ENCODE results near the gene SGCG.
"Not testable (repeated sequence)": the region's sequence is repeated elsewhere in the genome, so short reads cannot be mapped to it uniquely, and the experiment has no call there.

The SGCG gene

DNA sequence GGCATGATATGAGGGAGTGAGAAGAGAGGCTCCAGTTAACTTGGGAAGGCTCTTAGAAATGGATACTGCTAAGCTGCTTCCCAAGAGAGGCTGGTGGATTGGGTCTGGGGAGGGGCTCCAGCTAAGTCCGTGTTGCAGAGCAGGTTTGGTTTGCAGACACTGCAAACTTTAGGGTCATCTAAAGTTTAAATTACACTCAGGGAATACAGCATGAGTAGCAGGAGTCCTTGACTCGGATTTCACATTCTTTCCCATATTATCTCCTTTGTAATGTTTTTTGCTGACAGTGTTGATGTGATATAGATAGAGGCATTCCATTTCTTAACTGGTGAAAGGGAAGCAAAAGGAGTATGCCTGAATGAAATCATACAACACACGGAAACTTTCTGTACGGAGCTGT, 31.9 kb downstream of the SGCG start:
- DNase-seq (ENCODE audit: low spot score) = no peak

DNA sequence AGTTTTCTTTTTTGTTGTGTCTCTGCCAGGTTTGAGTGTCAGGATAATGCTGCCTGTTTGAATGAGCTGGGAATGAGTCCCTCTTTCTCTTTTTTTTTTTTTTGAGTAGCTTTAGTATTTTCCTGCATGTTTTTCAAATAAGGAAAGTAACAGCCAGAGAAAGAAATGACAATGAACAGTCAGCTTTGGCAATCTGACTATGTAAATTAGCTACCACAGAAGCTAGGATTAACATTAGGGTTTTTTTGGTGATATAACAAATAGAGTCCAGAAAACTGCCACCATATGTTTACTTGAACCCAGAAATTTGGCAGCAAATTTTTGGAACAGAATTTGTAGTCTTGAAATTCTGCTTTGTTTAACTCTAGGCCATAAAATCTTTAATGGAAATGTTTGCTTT, 50.5 kb downstream of the SGCG start:
- no peak for DNase-seq (ENCODE audit: low spot score)

DNA sequence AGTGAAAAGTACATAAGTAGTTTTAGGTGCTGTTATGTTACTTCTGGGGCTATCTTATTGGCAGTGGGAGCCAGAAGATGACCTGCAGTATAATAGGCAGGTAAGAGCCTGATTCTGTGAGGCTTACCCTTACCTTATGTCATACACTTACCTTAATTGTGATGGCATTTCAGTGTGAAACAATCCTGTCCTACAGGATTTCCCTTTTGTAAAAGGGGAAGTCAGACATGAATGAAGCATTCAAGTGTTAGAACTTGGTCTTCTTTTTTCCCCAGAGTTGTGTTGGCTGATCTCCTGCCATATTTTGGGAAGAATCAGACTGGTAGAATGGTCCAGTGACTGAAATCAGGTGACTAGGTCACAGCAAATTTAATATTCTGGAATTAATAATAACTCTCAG, 55.2 kb downstream of the SGCG start:
- DNase-seq (ENCODE audit: low spot score) = no peak

DNA sequence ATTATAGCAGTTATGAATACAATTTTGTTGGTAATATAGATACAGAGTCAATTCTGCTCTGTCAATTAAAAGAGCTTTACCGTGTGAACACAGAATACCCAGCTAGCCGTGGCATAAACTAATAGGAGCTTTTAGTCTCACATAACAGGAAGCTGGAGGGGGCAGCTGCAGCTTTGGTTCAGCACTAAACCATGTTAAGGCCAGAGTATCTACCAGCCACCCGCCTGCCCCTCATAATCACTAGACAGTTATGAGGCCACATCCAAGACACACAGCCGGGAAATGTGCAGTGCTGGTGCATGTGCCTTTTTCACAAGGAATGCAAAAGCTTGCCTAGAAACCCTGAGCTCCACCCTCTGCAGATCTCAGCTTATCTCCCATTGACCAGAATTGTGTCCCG, 62.3 kb downstream of the SGCG start:
- no peak for DNase-seq (ENCODE audit: low spot score)

DNA sequence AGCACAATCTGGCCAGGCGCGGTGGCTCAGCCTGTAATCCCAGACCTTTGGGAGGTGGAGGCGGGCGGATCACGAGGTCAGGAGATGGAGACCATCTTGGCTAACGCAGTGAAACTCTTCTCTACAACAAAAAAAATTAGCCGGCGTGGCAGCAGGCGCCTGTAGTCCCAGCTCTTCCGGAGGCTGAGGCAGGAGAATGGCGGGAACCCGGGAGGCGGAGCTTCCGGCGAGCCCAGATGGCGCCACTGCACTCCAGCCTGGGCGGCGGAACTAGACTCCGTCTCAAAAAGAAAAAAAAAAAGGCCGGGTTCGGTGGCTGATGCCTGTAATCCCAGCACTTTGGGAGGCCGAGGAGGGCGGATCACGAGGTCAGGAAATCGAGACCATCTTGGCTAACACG, 67.6 kb downstream of the SGCG start:
- not testable (repeated sequence) for DNase-seq (ENCODE audit: low spot score)

DNA sequence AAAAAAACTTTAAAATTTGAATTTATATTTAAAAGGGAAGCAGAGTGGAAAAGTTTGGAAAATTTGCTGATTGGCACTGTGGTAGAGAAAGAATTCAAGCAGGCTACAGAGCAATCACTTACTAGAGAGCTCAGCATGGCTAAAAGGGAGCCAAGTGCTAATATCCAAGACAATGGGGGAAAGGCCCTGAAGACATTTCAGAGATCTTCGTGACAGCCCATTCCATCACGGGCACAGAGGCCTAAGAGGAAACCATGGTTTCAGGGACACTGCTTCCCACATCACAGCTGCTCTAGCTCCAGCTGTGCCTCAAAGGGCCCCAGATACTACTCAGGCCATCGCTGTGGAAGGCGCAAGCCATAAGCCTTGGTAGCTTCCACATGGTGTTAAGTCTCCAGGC, 73.7 kb downstream of the SGCG start:
- DNase-seq (ENCODE audit: low spot score) = no peak

DNA sequence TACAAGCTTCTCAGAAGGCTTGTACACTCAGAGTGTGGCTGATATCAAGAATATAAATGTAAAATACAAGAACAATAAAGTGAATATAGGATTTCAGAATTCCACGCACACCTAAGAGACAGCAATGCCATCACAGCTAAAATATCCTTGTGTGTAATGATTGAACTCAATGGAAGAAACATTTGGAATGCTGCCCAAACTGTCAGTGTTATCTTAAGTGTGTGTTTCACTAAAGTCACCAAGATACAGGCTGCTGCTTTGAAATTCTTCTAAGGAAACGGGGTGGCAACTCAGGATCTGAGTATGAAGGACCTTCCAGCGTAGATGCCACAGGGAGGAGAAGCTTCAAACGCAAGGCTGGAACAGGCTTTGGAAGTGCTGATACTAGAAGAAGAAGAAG, 86.8 kb downstream of the SGCG start:
- DNase-seq (ENCODE audit: low spot score) = no peak

DNA sequence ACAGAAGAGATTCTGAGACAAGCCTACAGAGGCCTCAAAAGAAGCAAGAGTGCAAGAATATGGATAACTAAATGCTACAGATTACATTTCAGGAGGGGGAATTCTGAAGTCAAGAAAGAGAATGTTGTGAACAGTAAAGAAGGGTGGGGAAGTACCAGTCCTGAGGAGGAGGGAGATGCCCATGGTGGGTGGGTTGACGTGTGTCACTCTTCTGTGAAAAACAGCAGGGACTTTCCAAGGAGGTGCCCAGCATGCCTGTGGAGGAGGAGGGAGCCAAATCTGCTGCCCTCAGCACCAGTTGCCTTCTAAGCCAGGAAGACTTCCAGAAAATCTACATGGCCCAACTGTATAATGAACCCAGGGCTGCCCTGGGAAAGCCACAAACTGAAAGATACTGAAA, 87.7 kb downstream of the SGCG start:
- DNase-seq (ENCODE audit: low spot score) = no peak

DNA sequence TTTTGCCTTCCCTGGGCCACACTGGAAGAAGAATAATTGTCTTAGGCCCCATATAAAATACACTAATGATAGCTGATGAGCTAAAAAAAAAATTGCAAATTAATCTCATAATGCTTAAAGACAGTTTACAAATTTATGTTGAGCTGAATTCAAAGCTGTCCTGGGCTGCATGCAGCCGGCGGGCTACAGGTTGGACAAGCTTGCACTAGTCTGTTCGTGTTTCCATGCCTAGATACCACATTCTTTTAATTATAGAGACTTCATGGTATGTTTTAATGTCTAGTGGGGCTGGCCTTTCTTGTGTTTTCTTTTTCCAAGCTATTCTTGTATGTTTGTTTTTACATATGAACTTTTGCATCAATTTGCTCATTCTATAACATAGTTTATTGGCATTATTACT, 90.6 kb downstream of the SGCG start:
- no peak for DNase-seq (ENCODE audit: low spot score)

DNA sequence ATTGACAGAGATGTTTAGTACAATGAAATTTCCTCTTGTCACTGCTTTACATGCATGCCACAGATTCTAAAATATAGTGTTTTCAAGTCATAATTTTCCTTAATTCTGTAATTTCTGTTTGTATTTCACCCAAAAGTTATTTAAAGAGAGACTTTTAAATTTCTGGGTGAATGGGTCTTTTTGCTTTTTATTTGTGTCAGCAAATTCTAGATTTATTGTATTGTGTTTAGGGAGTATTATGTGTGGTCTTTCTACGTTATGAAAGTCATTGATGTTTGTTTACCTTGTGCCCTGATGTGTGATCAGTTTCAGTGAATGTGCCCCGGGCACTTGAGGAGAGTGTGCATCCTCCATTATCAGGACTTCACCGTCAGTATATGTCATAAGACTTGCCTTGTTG, 92.7 kb downstream of the SGCG start:
- no peak for DNase-seq (ENCODE audit: low spot score)

DNA sequence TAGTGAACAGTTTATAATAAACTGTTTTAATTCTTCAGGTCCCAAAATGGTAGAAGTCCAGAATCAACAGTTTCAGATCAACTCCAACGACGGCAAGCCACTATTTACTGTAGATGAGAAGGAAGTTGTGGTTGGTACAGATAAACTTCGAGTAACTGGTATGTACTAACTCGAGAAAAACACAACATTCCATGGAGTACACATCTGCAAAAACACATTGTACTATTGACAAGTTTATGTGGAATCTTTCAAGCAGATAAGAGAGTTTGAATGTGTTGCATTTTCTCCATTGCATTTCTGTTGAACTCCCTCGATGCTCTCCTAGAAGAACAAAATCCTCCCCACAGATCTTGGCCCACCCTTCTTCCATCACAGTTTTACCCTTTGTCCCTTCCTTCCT, 98.5 kb downstream of the SGCG start:
- no peak for DNase-seq (ENCODE audit: low spot score)

DNA sequence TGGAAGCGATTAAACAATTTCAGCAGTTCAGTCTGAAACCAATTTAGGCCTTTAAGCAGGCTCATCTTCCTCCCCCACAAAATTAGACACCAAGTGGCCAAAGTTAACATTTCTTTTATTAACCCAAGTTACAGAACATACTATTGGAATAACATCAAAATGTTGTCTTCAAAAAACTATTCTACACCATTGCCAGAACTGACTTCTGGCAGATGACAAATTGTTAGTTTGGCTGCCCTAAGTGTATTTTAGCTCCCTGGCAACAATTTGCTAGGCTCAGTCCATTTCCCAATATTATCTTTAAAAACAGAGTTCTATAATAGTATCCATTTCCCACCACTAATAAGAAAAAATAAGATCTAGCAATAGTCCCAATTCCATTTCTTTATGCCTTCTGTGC, 107.8 kb downstream of the SGCG start:
- no peak for DNase-seq (ENCODE audit: low spot score)

DNA sequence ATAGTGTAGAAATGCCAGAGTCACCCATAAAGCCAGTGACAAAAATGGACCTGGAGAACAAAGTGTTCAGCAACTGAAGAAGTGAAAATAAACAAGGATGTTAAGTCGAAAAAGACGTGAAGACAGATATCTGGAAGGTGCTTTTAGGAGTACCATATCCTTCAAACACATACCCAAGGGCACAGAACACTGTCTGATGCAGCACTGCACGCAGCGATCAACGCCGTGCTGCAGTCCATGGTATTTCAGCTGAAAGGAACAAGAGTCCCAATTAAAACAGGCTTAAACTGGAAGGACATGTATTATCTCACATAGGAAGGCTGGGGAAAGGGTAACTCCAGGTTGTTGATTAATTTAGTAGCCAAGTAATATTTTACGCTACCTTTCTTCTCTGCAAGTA, 108.2 kb downstream of the SGCG start:
- DNase-seq (ENCODE audit: low spot score) = no peak

DNA sequence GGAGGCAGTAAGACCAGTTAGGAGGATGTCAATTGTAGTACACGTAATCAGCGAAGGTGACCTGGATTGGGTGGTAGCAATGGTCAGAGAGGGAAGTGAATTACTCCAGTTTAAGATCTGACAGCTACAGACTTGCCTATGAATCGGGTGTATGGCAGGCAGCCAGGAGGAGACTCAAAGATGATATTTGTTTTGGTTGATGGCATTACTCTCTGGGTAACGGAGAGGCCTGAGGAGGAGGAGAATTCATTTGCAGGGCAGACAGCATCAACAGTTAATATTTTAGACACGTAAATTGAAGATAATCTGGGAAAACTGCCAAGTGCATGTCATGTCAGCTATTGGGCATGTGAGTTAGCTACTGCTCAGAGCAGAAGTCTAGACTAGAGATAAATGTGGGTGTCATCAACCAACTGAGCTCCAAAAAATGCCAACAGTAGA, 109.2 kb downstream of the SGCG start:
- peak; percentile 11 for DNase-seq (ENCODE audit: low spot score)

DNA sequence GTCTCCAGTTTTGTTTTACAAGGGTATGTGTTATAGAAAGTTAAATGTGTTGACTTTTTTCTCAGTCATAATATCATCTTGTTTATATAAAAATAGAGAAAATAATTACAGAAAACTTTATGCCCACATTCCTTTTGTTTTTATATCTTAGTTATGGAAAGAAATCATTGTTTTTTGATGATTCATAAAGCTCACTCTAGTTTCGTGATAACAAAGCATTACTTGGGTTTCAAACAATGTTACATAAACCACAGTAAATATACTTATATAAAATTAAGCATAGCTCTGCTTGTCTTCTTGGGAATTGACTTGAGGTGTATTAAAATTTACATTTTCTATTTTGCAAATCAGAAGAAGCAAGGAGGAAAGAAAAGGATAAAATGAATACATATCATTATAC, 111.8 kb downstream of the SGCG start:
- DNase-seq (ENCODE audit: low spot score) = no peak

DNA sequence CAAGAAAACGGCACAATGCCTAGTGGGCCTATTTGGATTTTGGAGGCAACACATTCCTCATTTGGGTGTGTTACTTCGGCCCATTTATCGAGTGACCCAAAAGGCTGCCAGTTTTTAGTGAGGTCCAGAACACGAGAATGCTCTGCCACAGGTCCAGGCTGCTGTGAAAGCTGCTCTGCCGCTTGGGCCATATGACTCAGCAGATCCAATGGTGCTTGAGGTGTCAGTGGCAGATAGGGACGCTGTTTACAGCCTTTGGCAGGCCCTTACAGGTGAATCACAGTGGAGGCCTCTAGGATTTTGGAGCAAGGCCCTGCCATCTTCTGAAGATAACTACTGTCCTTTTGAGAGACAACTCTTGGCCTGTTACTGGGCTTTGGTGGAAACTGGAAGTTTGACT, 134.1 kb downstream of the SGCG start:
- not testable (repeated sequence) for DNase-seq (ENCODE audit: low spot score)

DNA sequence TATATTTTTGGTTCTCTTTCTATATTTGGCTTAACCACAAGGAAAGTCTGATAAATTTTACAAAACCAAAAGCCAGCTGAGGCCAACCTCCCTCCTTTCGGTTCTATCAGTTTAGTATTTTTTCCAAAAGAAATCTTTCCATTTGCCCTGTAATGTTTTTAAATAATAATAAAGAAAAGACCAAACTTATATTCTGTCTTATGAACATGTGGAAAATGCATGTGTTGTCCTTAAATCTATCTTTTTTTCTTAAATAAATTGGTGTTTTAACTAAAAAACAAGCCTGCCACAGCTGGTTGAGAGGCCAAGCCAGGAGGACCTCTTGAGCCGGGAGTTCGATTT, 139.1 kb downstream of the SGCG start:
- DNase-seq (ENCODE audit: low spot score) = no peak

DNA sequence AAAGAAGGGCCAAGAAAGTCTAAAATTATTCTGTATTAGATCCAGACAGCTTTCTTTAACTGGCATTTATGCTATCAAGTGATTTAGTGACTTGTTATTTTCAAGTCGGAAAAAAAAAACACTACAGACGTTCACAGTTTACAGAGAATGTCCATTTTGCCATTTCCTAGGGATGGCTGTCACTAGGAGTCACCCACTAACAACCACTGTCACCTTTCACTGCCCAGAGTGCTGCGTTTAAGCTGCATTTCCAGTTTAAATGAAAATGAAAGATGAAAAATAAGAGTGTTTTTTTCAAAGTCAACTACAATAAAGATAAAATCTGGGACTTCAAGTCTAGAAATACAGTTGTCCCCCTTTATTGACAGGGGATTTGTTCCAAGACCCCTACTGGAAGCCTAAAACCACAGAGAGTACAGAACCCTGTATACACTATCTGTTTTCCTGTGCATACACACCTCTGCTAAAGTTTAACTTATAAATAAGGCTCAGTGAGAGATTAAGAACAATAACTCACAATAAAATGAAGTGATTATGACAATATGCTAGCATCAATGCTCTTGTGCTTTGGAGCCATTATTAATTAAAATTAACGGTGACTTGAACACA, 140.3 kb downstream of the SGCG start:
- DNase-seq (ENCODE audit: low spot score) = no peak

DNA sequence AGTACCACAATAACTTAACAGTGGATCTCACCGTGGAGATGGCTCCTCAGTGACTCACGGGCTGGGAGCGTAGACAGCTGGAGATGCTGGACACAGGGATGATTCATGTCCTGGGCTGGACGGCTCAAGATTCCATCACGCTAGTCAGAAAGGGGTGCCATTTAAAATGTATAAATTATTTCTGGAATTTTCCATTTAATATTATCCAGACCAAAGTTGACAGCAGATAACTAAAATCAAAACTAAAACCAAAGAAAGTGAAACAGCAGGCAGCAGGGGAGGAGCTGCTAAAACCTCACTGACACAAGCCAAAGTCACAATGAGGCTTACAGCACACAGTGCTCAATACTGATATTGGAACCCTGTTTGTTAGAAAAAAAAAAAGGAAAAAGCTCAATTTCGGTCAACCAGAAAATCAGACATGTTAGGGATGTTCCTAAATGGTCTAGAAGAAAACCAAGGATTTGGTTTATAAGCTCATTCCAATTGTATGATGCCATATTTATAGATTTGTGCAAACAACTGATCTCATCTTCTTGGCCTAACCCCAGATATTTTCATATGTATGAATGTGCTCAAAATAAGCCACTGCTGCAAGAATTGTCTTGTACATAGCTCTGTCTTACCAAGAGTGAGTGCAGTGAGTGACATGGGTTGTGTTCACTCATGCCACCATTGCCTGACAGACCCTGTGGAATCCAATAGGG, 140.9 kb downstream of the SGCG start:
- peak; percentile 78 for DNase-seq (ENCODE audit: low spot score)

DNA sequence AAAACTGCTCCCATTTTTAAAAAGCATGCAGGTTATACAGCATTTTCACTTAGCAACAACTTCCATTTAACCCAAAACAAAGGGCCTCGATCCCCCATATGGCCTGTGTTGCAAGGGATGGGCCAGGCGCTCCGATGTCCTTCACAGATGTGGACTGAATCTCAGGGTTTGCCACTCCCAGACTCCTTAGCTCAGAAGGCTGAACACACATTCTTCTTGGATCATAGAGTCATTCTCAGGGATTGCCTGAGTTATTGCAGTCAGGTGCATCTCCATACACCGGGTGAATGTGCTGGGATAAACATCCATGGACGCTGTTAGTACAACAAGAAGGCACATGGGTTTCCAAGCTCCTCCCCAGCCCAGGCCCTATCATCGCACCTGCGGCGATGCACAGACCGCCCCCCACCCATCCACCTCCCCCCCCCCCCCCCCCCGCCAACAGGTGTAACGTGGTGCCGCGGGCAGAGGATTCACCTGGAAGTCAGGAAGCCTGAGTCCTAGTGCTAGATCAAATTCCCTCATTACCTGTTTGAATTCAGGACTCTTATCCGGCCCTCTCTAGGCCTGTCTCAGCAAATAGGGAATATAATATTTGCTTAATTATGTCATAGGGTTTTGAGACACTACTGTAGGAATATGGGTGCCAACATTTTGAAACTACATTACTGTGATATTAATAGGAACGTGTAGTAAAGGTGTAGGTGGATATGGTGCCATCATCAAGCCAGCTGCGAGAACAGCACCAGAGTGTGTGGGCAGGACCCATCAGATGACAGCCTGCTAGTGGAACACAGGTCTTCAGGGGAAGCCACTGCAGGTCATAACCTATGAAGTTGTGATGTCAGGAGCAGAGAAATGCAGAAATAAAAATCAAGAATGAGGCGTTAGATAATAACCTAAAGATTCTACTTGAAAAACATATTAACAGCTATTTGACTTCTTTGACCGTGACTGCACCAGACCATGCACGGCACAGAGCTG, 141.9 kb downstream of the SGCG start:
- DNase-seq (ENCODE audit: low spot score) = no peak

DNA sequence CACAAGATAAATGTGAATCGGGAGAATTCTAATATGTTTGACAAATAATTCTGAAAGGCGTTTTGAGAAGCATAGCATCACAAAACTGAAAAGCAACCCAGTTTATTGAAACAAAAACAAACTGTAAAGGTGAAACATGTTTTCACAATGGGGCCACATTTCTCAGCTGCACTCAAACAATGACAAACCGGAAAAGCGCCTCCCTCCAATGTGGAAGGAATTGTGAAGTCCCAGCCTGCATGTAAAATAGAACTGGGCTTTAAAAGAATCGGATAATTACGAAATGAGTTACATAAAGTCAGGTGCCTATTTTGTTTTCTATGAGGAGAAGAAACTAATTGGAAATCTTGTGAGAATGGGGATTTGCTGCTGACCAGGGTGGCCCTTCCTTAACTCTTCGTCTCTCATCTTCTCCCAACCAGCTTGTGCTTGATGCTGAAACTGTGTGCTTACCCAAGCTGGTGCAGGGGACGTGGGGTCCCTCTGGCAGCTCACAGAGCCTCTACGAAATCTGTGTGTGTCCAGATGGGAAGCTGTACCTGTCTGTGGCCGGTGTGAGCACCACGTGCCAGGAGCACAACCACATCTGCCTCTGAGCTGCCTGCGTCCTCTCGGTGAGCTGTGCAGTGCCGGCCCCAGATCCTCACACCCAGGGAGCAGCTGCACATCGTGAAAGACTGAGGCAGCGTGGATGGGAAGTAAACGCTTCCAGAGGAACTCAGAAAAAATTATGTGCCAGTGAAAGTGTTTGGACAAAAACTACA, 143.3 kb downstream of the SGCG start:
- no peak for DNase-seq (ENCODE audit: low spot score)

DNA sequence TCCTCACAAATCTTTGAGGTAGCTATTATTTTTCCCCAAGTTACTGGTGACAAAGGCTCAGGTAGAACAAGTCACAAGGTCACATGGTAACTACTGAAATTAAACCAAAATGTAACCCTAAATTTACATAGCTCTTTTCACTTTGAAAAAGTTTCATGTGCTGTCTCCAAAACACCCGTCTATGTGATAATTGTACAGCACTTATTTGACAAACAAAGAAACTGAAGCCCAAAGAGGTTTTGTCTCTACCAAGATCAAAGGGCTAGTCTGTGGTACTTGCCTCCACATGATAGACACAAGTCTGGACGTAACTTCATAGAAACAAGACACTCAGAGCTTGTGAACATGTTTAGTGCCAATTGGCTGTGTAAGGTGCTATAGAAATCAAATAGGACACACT, 144.4 kb downstream of the SGCG start:
- no peak for DNase-seq (ENCODE audit: low spot score)

Measured in hepatic stellate cell (primary cell).